Hepatic stellate cell (primary cell): Measurements from ENCODE around the gene SORCS2.

Experiments used
- DNase-seq: peaks from one replicate; pipeline ENCODE4 v3.0.0; 2011; ENCODE audit warnings: low spot score

Gene SORCS2

GRCh38 chr4:7734651-7735260 lies 542.4 kb downstream of the SORCS2 start:
- DNase-seq, result no peak

- DNase-seq, result no peak
These were observed 543.1 kb downstream of the SORCS2 start for GRCh38 chr4:7735395-7735794.

GRCh38 chr4:7735961-7736360 lies 543.6 kb downstream of the SORCS2 start:
- no peak for DNase-seq

DNA sequence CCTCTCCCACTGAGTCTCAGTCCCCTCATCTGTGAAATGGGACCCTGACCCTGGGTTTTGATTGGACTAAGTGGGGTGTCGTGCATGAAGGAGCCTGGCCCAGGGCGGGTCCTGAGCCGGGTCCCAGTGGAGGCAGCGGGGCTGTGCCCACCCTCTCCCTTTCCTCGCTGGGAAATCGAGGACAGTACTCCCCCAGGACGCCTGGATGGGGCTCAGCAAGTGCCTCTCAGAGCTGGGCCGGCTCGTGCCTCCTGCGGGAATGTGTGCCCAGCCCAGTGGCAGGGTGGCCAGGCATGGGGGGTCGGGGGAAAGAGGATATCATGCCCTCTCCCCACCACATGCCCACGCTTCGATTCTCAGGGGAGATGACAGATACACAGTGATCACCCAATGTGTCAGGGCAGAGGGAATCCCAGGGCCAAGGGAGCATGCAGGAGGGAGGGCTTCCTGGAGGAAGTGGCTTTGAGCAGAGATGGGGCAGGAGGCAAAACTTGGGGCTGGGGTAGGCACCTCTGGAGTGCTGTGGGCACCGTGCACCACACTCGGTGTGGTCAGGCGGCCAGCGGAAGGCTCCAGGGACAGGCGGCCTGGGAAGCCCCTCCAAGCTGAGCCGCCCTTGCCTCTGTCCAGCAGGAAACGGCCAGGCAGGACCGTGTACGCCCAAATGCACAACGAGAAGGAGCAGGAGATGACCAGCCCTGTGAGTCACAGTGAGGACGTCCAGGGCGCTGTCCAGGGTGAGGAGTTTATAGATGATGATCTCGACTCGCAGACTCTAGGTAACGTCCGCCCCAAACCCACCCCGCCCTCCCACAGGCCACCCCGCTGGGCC lies 544.3 kb downstream of the SORCS2 start:
- no peak for DNase-seq

- DNase-seq, result no peak
These were observed 544.9 kb downstream of the SORCS2 start for GRCh38 chr4:7737268-7737645.

DNA sequence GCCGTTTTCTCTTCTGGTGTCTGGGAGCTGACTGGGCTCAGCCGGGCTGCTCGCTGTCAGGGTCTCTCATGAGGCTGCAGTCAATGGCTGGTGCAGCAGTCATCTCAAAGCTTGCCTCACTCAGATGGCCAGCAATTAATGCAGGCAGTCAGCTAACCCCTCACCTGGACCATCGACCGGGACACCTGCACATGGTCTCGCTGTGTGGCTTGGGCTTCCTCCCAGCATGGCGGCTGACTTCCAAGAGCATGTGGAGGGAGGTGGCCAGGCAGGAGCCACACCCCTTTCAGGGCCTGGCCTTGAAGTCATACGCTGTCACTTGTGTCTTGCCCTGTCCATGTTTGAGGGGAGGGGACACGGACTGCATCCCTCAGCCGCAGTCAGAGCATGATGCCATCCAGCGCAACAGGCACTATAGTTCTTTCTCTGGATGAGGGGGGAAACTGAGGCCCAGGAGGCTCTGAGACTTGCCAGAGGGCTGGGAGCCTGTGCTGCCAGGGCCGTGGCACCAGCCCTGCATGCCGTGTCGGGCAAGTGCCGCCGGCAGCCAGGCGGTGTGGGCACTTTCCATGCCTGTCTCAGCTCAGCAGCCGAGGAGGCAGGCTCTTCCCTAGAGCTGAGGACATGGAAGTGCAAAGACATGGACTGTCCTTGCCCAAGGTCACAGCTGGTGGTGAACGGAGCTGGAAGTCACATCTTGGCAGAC lies 545.6 kb downstream of the SORCS2 start:
- no peak for DNase-seq

- no peak for DNase-seq
These were observed 546.2 kb downstream of the SORCS2 start for GRCh38 chr4:7738458-7739076.

DNA sequence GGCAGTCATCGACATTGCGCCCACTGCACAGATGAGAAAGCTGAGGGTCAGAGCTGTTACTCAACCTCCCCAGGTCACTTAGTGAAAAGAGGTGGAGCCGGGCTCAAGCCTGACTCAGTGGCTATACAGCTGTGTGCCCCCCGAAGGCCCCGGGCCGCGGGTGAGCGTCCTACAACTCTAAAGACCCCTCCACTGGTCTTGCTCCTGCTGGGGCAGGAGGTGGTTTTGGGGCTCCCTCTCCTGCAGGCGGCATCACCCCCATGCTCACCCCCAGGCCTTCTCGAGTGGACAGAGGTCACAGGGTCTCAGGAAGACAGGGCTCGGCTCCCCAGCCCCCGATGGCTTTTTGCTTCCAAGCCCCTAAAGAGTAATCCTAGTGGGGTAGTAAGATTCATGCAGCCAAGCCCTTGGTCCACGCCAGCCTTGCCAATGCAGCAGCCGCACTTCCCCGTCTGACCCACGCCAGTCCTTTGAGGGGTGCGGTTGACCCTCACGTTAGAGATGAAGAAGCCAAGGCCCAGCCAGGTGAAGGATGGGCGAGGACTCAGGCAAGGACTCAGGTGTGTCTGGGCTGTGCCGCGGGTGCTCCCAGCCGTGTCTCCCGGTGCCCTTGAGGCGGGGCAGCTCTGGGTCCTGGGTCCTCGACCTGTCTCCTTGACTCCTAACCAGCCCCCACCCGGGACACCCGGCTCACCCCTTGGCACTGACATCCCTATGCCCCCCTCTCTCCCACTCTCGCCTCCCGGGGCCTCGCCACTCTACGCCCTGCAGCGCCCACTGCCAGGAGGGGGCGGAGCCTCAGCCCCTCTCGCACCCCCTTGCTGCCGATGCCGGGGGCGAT lies 547.0 kb downstream of the SORCS2 start:
- DNase-seq, result no peak

DNA sequence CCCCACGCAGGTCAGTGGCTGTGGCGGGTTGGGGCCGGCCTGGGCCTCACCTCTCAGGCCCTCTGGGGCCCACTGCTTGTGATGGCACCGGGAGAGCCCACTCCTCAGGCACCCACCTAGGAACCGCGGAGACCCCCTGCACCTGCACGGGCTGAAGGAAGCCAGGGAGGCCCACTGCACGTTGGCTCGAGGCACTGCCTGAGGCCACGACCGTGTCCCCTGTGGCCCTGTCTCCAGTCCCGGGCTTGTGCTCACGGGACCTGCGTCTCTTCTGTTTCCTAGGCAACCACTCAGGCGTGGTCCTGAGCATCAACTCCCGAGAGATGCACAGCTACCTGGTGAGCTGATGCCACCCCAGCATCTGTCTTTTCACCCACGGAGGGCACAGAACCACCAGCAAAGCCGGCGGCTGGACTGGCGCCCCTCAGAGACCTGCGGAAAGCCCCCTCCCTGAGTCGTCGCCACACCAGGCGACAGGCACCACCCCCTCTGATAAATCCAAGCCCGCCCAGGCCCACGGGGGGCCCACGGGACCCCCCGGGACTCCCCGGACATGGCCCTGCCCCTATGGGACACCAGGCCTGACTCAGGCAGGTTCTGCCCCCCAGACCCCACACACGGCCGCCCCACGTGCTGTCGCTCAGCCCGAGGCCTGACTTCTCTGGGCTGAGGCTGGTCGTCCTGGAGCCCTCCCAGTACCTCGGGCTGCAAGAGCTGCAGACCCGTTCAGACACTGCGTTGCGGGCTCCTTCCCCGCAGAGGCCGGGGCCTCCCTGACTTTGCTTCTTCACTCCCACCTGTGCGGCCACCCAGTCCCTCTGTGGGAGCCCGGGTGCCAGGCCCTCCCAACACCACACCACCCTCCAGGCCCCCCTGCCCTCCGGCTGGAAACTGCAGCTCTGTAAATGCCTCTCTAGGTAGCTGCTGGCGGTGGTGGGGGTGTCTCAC lies 547.9 kb downstream of the SORCS2 start:
- no peak for DNase-seq

GRCh38 chr4:7740866-7741525 lies 548.7 kb downstream of the SORCS2 start:
- no peak for DNase-seq

- DNase-seq, result no peak
These were observed 549.8 kb downstream of the SORCS2 start for GRCh38 chr4:7741946-7742806.

DNA sequence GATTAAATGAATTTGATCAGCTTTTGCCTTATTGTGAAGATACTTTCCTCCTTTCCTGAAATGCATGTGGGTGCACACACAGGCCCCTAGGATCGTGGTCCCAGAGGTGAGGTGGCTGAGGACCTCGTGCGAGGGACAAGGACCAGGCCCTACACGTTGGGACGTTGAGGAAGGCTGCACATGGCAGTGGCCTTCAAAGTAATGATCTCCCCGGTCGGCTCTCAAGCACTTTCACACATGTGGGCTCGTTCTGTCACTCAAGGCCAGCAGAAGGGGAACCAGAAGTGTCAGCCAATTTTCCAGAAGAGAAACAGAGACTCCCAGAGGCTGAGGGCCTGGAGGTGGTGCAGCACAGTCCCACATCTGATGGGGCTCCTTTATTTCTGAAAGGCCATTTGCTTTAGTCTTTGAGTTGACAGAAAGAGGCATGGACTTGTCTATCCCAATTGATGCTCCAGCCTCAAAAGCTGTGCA lies 550.5 kb downstream of the SORCS2 start:
- DNase-seq, result no peak

DNA sequence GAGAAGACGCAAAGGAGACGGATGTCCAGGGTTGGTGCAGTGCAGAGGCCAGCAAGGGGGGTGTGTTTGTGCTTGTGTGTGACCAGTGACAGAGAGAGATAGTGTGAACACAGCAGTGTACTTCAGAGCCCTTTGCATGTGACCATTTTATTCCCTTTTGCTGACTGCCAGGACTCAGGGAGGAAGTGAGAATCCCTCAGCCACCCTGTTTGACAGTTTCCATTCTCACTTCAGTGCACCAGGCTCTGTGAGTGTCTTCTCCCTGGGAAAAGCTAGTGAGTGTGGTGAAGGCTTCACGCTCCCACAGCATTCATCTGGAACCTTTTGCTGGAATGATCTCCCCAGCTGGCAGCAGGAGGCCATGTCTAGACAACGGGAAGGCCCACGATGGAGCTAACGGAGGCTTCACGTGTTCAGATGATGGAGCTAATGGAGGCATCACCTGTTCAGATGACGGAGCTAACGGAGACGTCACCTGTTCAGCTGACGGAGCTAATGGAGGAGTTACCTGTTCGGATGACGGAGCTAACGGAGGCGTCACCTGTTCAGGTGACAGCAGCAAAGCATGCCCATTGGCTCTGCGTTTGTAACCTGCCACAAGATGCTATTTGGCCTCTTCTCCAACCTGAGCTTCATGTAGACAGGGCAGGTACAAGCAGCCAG lies 551.9 kb downstream of the SORCS2 start:
- DNase-seq, result no peak

GRCh38 chr4:7745301-7745885 lies 553.1 kb downstream of the SORCS2 start:
- DNase-seq, result no peak

- no peak for DNase-seq
These were observed 554.2 kb downstream of the SORCS2 start for GRCh38 chr4:7746351-7747061.

- no peak for DNase-seq
These were observed 554.7 kb downstream of the SORCS2 start for GRCh38 chr4:7747062-7747385.

DNA sequence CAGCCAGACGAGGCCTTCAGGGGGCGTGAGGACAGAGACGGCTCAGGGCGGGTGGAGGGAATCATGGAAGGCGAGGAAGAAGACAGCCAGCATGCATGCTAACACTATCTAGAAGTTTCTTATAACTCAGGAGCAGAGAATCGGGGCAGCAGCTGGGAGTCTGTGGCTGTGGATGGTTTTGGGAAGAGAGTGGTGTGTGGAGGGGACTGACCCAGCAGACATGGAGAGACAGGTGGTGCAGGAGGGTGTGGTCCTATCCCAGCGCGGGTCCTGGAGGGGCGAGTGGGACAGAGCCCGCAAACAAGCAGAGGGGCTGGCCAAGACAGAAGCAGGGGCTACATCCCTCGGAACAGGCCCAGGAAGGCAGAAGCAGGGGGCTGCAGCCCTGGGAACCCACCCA lies 555.2 kb downstream of the SORCS2 start:
- DNase-seq, result no peak

GRCh38 chr4:7750523-7750922 lies 558.2 kb downstream of the SORCS2 start:
- DNase-seq, result no peak
